T-cell (primary cell): ENCODE measurements around the gene XIRP1. TPM values are rescaled to one million over a fixed set of nuclear protein-coding genes. Genes with fewer than 3 reads are reported as not detected.
A peak's percentile ranks its signal among the peaks of the same experiment; 100 is the strongest.

Experiments
- ATAC-seq, 4 experiments: fragments of 200-7000 bp in 3 of 4; fragments of 150-1000 bp in 1 of 4; cut with Tn5 transposase; replicated peaks in 1 of 4; 1 replicate in 3 of 4; 2 replicates in 1 of 4; pipeline ENCODE4 v1.10.0; 2021; ENCODE audit warnings: moderate library complexity in 3 of 4, mild to moderate bottlenecking in 2 of 4, moderate number of reproducible peaks in 1 of 4
- CTCF ChIA-PET, 2 donors: fragments of 300-600 bp; sonication (Branson Sonifier 250); formaldehyde crosslinking; loops; one replicate each; lab custom pipeline; 2022; ENCODE audit warnings: antibody characterized with exemption in 2 of 2; lab: Charles Lee
- POLR2A ChIA-PET, 2 donors: fragments of 300-600 bp; sonication (Branson Sonifier 250); formaldehyde crosslinking; loops; one replicate each; lab custom pipeline; 2022; ENCODE audit warnings: antibody characterized with exemption in 2 of 2; lab: Charles Lee
- DNase-seq, 35 experiments: peaks; one replicate each; pipeline versions ENCODE4 v3.0.0 to v3.0.0-alpha.2; 2013 to 2023
- H3K27ac ChIP-seq: one replicate; pipeline ENCODE4 v1.5.1; 2013; ENCODE audit warnings: low read length
- H3K27me3 ChIP-seq, 2 experiments: replicated peaks in 1 of 2; 1 replicate in 1 of 2; 2 replicates in 1 of 2; pipeline versions ENCODE4 v1.6.1 to v1.7.0; 2013; ENCODE audit warnings: low read length in 1 of 2, mixed read lengths in 1 of 2; ENCODE audit not compliant: control insufficient read depth in 2 of 2, insufficient read depth in 2 of 2; ENCODE audit errors: extremely low read depth in 1 of 2
- H3K36me3 ChIP-seq, 2 donors: 1 replicate in 1 of 2; 2 replicates in 1 of 2; pipeline versions ENCODE4 v1.6.1 to v1.7.0; 2013; ENCODE audit warnings: low read length in 1 of 2; ENCODE audit not compliant: control insufficient read depth in 2 of 2, insufficient read depth in 1 of 2; ENCODE audit errors: extremely low read depth in 1 of 2
- H3K4me1 ChIP-seq, 2 experiments: 1 replicate in 1 of 2; 2 replicates in 1 of 2; pipeline versions ENCODE4 v1.6.1 to v1.7.0; 2013; ENCODE audit warnings: low read length in 2 of 2, mixed read lengths in 1 of 2; ENCODE audit not compliant: insufficient read depth in 2 of 2, control insufficient read depth in 1 of 2; ENCODE audit errors: extremely low read depth in 1 of 2
- H3K4me3 ChIP-seq, 2 donors: 1 replicate in 1 of 2; 2 replicates in 1 of 2; pipeline versions ENCODE4 v1.5.1 to v1.7.0; 2013; ENCODE audit warnings: mild to moderate bottlenecking in 2 of 2, low read length in 1 of 2, moderate library complexity in 1 of 2; ENCODE audit not compliant: control insufficient read depth in 1 of 2; ENCODE audit errors: extremely low read depth in 1 of 2
- H3K9me3 ChIP-seq: 2 replicates; pipeline ENCODE4 v1.7.0; 2013
- H3K27ac Mint-ChIP-seq, 2 donors: one replicate each; pipeline ENCODE4 v1.8.0; 2020 to 2021; ENCODE audit warnings: mild to moderate bottlenecking in 2 of 2, mixed read lengths in 2 of 2
- H3K27me3 Mint-ChIP-seq, 2 donors: one replicate each; pipeline ENCODE4 v1.8.0; 2021 to 2022; ENCODE audit warnings: mixed read lengths in 2 of 2
- H3K36me3 Mint-ChIP-seq: one replicate; pipeline ENCODE4 v1.8.0; 2021; ENCODE audit warnings: mixed read lengths
- H3K4me1 Mint-ChIP-seq, 3 donors: one replicate each; pipeline ENCODE4 v1.8.0; 2020 to 2022; ENCODE audit warnings: mixed read lengths in 3 of 3, mild to moderate bottlenecking in 1 of 3
- H3K4me3 Mint-ChIP-seq, 3 donors: one replicate each; pipeline ENCODE4 v1.8.0; 2020 to 2022; ENCODE audit warnings: mild to moderate bottlenecking in 3 of 3, mixed read lengths in 3 of 3, moderate library complexity in 3 of 3
- H3K9me3 Mint-ChIP-seq, 3 donors: one replicate each; pipeline ENCODE4 v1.8.0; 2020 to 2022; ENCODE audit warnings: mixed read lengths in 3 of 3
- WGBS: methylation state at CpG from one replicate; pipeline ENCODE4 v1.1.5; 2013; ENCODE audit warnings: missing lambda C conversion rate; ENCODE audit not compliant: insufficient coverage; 5-methylcytosine and 5-hydroxymethylcytosine counted together
- total RNA-seq, 35 experiments: library from RNA in 6 of 35; stranded (reverse) in 6 of 35; fragments of 120-200 nt in 1 of 35; gene quantifications; one replicate each; pipeline versions ENCODE4 v1.2.1 to v1.2.4 and lab custom pipeline; 2013 to 2026

Gene XIRP1
- total RNA-seq, 5 donors from 2014 or later (not counting 1 experiment from before 2014, with no cell fraction given) = not detected

DNA sequence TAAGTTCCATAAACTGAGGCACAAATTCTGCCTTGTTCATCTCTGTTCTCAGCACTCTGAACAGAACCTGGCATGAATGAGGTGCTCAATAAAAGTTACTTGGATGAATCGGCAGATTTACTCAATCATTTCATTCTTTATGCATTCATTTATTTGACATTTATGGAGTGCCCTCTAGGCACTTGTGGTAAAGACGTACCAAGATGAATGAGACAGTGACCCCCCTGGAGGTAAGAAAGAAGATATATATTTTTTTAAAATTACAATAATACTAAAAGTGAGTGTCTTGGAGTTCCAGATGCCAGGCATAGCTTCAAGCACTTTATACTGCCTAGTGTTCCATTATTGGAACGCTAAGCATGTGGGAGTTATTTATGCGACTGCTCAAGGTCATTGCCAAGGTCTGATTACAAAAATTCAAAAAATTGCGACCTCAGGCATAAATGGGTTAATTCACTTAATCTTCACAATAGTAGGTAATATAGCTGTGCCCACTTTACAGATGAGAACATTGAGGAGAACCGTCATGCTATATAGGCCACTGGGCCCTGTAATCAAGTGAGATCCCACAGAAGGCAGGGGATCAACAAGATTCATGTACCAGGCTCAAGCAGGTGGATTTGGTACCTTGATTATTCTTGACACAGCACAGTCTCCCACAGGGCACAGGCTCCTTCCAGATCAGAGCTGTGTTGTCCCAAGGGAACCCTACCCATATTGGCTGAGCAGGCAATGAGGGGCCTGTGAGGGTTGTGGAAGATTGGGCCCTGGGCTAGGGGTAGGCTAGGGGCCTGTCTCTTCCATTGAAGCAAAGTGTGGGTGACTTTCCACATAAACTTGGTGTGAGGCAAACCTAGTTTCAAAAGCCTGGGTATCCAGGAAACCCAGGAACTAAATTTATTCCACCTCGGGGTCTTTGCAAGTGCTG, 10.7 kb downstream of the XIRP1 start:
- CTCF ChIA-PET = no interaction called here
- Mint-ChIP-seq H3K27me3 (no peaks in the 10 kb centered on the region), H3K4me3 (peak overlapping the region; percentile 56 to 88 (median 67)), H3K9me3 (no peaks in the 10 kb centered on the region), H3K4me1 (peaks cover 32 to 41% (median 33%) of the 10 kb centered on the region in 3 donors), H3K36me3 (no peaks in the 10 kb centered on the region), H3K27ac (peak overlapping the region; percentile 81 to 93)
- Histone ChIP-seq H3K27me3 (no peaks in the 10 kb centered on the region), H3K4me1 (peaks cover 20 to 38% of the 10 kb centered on the region in 2 experiments), H3K4me3 (peak overlapping the region in 1 of 2 donors; percentile 37), H3K27ac (peak overlapping the region; percentile 74), H3K36me3 (no peaks in the 10 kb centered on the region), H3K9me3 (no peaks in the 10 kb centered on the region)
- ATAC-seq = no peak
- 89% methylated on average over 1 of the region's 7 CpGs for WGBS
- DNase-seq = peak in 1 of 35 experiments; percentile 27
- POLR2A ChIA-PET = no interaction called here

DNA sequence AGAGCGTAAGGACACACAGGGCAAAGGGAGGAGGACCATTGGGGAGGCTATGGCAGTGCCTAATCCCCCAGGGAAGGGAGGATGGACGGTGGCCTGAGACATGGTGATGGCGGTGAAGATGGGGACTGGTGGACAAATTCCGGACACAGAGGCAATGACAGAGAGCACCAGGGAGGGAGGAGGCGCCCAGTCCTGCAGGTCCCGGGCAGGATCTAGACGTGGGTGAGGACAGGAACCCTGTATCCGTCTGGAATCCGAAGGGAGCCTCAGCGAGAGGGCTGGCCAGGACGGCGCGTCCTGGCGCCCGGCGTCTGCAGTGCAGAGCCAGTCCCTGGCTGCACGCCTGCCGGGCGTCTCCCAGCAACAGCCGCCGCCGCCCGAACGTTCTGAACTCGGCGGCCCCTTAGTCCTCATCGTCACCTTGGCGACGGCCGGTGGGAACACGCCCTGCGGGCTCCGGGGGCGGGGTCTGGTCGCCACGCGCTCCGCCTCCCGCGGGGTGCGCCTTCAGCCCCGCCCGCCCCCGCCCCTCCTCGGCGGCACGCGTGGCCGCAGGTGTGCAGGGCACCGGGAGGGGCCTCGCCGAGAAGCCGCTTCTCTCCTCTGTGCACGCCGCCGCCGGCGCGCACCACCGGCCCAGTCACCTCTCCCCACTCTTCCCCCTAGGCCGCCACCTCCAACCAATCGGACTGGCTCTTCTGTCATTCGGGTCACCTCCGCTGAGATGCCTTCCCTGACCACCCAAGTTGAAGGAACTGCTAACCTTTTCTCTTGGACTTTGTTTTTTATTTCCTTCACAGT, 11.6 kb downstream of the XIRP1 start:
- CTCF ChIA-PET = no interaction called here
- Mint-ChIP-seq H3K27ac (peak overlapping the region; percentile 85 to 93), H3K27me3 (no peaks in the 10 kb centered on the region), H3K4me3 (peak overlapping the region; percentile 76 to 88 (median 77)), H3K9me3 (no peaks in the 10 kb centered on the region), H3K4me1 (peaks cover 33 to 43% (median 37%) of the 10 kb centered on the region in 3 donors), H3K36me3 (no peaks in the 10 kb centered on the region)
- 4% methylated on average over 58 of the region's 64 CpGs for WGBS
- peak; percentile 75 to 95 (median 84) for DNase-seq
- Histone ChIP-seq H3K36me3 (no peaks in the 10 kb centered on the region), H3K9me3 (no peaks in the 10 kb centered on the region), H3K27me3 (no peaks in the 10 kb centered on the region), H3K4me3 (peak overlapping the region; percentile 37 to 68), H3K27ac (peak overlapping the region; percentile 74), H3K4me1 (peaks cover 20 to 38% of the 10 kb centered on the region in 2 experiments)
- peak; percentile 89 to 91 (median 90) for ATAC-seq
- POLR2A ChIA-PET = no interaction called here

DNA sequence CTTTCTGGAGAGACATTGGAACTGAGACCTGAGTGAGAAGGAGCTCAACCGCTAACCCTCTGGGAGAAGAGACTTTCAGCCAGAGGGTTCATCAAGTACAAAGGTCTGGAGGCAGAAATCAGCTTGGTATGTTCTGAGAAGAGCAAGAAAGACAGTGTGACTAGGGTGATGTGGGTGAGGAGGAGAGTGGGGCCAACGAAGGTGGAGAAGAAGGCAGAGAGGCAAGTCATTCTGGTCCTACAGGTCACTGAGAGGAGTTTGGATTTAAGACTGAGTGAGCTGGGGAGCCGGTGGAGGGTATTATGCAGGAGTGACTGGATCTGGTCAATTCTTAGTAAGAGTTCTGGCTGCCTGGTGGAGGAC, 12.2 kb downstream of the XIRP1 start:
- H3K4me1 Mint-ChIP-seq = peaks cover 33 to 43% (median 37%) of the 10 kb centered on the region in 3 donors

DNA sequence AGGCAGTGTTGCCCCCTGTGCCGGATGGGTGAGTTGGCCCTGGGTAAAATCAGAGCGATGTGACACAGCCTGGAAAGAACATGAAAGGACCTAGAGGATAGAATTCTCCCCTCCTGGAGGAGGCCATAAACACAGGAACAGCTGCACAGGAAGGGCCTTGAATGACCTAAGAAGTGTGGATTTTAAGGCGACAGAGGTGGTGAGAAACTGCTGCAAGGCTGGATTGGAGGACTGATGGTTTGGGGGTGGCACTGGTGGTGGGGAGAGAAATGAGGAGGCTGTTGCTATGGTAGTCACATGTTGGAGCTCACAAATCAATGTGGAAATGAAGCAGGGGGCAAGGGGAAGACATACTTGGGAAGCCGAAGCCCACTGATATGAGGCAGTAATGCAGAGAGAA, 13.8 kb downstream of the XIRP1 start:
- no peaks in the 10 kb centered on the region for H3K27me3 Mint-ChIP-seq
- DNase-seq (no peak), ATAC-seq (no peak)
- peaks cover 33 to 43% (median 37%) of the 10 kb centered on the region in 3 donors for H3K4me1 Mint-ChIP-seq
- peak overlapping the region; percentile 64 for H3K27ac ChIP-seq
- H3K27me3 ChIP-seq = no peaks in the 10 kb centered on the region
- peaks cover 20 to 38% of the 10 kb centered on the region in 2 experiments for H3K4me1 ChIP-seq
- peak overlapping the region; percentile 35 to 88 (median 70) for H3K4me3 Mint-ChIP-seq
- H3K36me3 ChIP-seq = no peaks in the 10 kb centered on the region
- POLR2A ChIA-PET = interaction anchor here (0.6 to 1.4 kb wide), 3 partner anchors 10 to 29 kb away, joined by 3 to 4 read pairs (median 4); no protein-coding TSS in a partner anchor
- H3K27ac Mint-ChIP-seq = peak overlapping the region in 1 of 2 donors; percentile 66
- no peaks in the 10 kb centered on the region for H3K36me3 Mint-ChIP-seq
- no peaks in the 10 kb centered on the region for H3K9me3 ChIP-seq
- no peak overlapping the region for H3K4me3 ChIP-seq
- H3K9me3 Mint-ChIP-seq = no peaks in the 10 kb centered on the region
- 89% methylated on average over 3 of the region's 4 CpGs for WGBS
- CTCF ChIA-PET = interaction anchor here (1.1 to 1.5 kb wide), 3 partner anchors 11 to 113 kb away, joined by 3 to 4 read pairs (median 4); no protein-coding TSS in a partner anchor

More for the DNA sequence above, 12.2 kb downstream of the XIRP1 start:
- peak overlapping the region; percentile 31 to 68 for H3K4me3 ChIP-seq
- Mint-ChIP-seq H3K36me3 (no peaks in the 10 kb centered on the region), H3K4me3 (peak overlapping the region; percentile 76 to 88 (median 77)), H3K27me3 (no peaks in the 10 kb centered on the region), H3K9me3 (no peaks in the 10 kb centered on the region), H3K27ac (peak overlapping the region; percentile 85 to 88)
- H3K27me3 ChIP-seq = no peaks in the 10 kb centered on the region
- no peaks in the 10 kb centered on the region for H3K36me3 ChIP-seq
- ATAC-seq (no peak), DNase-seq (peak in 1 of 35 experiments; percentile 23)
- POLR2A ChIA-PET = no interaction called here
- H3K4me1 ChIP-seq = peaks cover 20 to 38% of the 10 kb centered on the region in 2 experiments
- 57% methylated on average over 3 of the region's 3 CpGs for whole genome bisulfite sequencing
- CTCF ChIA-PET = no interaction called here
- no peaks in the 10 kb centered on the region for H3K9me3 ChIP-seq
- H3K27ac ChIP-seq = peak overlapping the region; percentile 39

DNA sequence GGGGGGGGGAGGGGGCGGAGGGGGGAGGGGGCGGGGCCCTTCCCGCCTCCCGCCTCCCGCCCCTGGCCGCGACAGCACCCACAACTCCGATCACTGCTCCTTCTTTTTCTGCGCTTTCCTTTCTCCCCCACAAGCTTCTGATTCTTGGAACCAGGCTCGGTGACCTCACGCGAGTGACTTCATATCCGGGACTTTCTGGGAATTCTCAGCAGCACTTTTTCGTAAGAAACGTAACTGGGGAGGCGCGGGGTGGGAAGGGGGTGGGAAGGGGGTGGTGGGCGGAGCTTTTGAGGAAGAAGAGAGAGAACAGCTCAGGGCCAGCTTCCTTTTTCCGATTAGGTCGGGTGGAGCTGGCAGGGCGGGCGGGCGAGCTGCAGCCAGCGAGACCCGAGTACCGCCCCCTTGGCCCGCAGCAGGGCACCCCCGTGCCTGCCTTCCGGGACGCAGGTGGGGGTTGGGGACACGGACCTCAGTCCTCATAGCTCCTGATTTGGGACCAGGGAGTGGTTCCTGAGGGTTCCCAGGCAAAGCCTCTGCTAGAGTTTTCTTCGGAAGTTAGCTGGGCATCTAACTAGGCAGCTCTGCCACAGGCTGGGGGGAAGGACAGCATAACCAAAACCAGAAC, 14.6 kb downstream of the XIRP1 start:
- H3K27me3 Mint-ChIP-seq = no peaks in the 10 kb centered on the region
- H3K4me1 Mint-ChIP-seq = peaks cover 33 to 43% (median 37%) of the 10 kb centered on the region in 3 donors
- H3K9me3 Mint-ChIP-seq = no peaks in the 10 kb centered on the region
- CTCF ChIA-PET = interaction anchor here (0.6 to 1.5 kb wide), 8 partner anchors 9 to 114 kb away, joined by 3 to 6 read pairs (median 4); partner anchors contain the start of genes GORASP1 (in 1 of the 2) and TTC21A (in 1 of the 2)
- ATAC-seq (peak; percentile 21 to 28 (median 25)), DNase-seq (peak in 32 of 35 experiments; percentile 8 to 68 (median 36))
- H3K27me3 ChIP-seq = no peaks in the 10 kb centered on the region
- POLR2A ChIA-PET = interaction anchor here in 1 of 2 donors (1.1 to 1.4 kb wide), 2 partner anchors 19 to 28 kb away, joined by 4 read pairs; no protein-coding TSS in a partner anchor
- H3K36me3 ChIP-seq = no peaks in the 10 kb centered on the region
- peak overlapping the region; percentile 44 to 52 for H3K4me3 ChIP-seq
- no peaks in the 10 kb centered on the region for H3K9me3 ChIP-seq
- H3K36me3 Mint-ChIP-seq = no peaks in the 10 kb centered on the region
- peak overlapping the region; percentile 64 for H3K27ac ChIP-seq
- 0% methylated on average over 9 of the region's 32 CpGs for WGBS
- peaks cover 20 to 38% of the 10 kb centered on the region in 2 experiments for H3K4me1 ChIP-seq
- H3K4me3 Mint-ChIP-seq = peak overlapping the region; percentile 70 to 88 (median 74)
- H3K27ac Mint-ChIP-seq = peak overlapping the region; percentile 82 to 89
